EL (cell line): ENCODE results near the gene SPIRE1.
"Not testable (repeated sequence)": the region's sequence is repeated elsewhere in the genome, so short reads cannot be mapped to it uniquely, and the experiment has no call there.

Experiments used
- DNase-seq: peaks from one replicate; pipeline ENCODE4 v3.0.0-alpha.2; 2016

The SPIRE1 gene

GRCh38 chr18:12481915-12482314, 176.0 kb downstream of the SPIRE1 start:
- DNase-seq = not testable (repeated sequence)

DNA sequence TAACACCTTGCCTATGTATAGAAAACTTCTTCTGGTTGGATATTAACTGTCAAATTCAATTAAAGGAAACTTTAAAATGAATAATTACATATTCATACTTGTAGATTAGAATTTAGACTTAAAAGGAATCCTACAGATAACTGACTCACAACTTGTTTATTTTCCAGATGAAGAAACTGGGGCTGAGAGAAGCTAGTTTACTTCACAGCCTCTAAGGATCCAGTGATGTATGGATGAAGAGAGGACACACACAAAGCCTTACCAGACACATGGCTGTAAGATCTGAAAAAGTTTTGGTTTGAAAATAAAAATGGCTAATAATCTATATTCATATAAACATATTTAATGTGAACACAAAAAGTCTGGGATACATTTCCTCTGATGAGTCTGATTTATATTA, 177.9 kb downstream of the SPIRE1 start:
- DNase-seq = no peak

DNA sequence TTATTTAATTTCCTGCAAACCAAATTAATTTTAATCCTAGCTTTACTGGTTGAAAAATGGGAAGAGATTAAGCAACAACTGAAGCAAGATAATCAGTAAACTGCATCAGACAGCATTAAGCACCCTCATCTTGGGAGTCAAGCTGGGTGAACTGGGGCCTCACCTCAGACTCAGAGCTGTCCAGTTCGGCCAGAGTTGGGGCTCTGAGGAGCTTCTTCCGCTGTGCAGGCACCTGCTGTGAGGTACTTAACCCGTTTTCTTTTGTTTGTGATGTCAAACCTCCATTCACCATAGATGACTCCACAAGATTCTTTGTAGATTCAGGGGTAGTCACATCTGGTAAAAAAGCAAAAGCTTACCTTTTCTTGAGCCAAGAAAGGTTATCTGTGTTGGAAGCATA, 178.4 kb downstream of the SPIRE1 start:
- DNase-seq = no peak

DNA sequence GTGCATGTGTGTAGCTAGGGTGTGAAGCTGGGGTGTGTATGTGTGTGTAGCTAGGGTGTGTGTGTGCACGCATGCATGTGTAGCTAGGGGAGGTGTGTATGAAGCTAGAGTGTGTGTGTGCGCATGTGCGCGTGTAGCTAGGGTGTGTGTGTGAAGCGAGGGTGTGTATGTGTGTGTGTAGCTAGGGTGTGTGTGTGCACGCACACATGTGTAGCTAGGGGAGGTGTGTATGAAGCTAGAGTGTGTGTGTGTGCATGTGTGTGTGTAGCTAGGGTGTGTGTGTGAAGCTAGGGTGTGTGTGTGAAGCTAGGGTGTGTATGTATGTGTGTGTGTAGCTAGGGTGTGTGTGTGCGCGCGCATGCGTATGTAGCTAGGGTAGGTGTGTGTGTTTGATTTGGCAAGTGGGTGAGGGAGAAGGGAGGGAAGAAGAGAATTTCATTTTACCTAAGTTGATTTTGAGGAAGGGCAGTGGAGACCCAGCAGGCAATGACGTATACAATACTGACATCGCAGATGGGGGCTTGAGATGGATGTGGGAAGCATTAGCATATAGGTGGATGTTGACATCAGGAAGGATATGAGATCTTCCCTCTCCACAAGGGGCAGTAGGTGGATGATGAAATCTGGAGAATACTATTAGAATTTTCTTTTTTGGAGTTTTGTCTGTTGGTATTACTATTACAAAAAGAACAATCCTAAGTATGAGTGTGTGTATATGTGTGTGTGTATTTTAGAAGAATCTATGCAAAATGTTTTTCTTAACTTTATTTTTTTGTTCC, 179.4 kb downstream of the SPIRE1 start:
- DNase-seq = no peak

DNA sequence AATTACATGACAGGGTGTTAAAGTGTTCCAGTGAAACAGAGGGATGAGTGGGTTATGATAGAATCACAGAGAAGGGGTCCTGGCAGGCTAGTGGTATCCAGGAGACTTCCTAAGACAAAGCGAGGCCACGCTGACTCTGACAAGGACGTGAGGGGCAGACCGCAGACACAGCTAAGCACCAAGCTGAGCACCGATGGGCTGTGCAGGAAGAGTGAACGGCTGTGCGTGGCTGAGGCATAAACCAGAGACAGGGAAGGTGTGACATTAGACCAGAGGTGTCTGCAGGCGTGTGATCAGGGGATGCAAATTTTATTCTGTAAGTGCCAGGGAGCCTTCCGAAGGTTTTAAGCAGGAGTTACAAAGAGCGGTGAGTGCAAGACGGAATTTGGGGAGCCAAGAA, 180.3 kb downstream of the SPIRE1 start:
- no peak for DNase-seq

DNA sequence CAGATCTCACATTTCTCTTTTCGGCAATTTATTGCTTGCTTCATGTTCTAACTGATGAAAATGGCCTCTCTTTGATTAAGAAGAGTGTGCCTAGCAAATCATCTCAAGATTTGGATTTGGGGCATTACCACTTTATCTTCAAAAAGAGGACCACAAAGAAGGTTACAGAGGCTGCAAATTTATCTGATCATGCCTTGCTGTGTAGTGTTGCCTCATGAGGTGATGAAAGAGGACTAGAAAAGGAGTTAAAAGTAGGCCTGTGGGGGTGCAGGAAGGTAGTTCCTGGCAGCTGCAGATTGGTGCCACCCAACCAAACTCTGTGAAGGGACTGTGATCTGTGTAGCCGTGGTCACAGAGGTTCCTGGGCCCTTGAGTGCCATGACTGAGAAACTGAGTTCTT, 181.0 kb downstream of the SPIRE1 start:
- DNase-seq = no peak

- DNase-seq = no peak
Observed at GRCh38 chr18:12474876-12475275, 183.0 kb downstream of the SPIRE1 start.

DNA sequence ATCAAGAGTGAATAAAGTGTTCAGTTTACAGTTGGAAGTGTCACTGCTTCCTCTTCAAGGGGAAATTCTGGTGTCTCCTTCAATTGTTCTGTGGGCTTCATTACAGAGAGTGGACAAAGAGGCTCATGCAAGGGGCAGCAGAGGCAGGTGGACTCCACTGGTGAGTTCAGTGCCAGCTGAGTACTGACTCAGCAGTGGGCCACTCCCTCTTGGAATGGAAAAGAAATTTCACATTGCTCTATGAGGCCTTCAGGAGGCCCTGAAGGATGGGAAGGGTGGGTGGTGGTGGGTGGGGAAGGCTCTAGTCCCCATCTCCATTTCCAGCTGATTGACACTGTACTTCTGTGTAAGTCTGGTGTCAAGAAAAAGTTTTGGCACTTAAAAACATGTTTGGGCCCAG, 183.8 kb downstream of the SPIRE1 start:
- no peak for DNase-seq

DNA sequence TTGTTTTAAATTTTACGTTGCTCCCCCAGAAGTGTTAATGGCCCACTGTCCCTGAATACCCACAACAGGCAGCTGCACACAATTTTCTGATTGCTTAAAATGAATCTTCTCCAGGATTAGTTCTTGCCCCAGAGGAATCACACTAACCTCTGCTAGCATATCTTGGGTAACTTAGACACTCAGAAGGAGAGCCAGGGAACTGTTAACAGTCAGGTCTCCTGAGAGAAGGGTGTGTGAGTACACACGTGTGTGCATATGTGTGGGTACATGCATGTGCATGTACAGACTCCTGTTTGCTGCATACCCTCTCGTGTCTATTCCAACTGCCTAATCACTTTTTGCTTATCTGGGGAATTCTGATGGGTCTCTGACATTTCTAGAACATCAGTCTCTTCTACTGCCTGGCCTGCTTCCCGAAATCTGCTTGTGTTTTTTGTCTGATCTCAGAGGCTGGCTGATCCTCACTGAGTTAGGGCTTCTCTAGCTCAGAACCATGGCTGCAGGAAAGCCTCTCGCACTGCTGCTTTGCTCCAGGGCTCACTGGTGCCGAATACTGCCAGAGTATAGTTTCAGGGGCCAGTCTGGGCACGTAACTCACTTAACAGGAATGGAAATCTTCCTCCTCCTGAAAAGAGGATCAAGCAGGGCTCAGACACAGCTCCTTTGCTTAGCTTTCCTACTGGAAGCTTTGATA, 187.4 kb downstream of the SPIRE1 start:
- DNase-seq = no peak

GRCh38 chr18:12468445-12468844, 189.5 kb downstream of the SPIRE1 start:
- DNase-seq = no peak

DNA sequence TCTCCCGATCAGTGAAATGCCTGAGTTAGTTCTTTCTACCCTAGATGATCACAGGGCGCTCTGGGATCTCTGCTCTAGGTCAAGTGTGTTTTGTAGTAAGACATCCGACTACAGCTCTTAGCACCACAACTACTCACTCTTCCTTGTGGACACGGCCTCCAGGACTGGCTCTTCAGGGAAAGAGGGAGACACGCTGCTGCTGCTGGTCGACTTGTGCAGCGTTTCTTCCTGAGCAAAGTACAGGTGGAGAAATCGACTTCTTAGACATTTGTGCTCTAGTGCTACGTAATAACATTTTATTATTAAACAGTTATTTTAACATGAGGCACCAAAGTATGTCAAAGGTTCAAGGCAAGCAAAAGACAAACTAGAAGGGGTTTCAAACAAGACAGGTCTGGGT, 193.2 kb downstream of the SPIRE1 start:
- DNase-seq = no peak

DNA sequence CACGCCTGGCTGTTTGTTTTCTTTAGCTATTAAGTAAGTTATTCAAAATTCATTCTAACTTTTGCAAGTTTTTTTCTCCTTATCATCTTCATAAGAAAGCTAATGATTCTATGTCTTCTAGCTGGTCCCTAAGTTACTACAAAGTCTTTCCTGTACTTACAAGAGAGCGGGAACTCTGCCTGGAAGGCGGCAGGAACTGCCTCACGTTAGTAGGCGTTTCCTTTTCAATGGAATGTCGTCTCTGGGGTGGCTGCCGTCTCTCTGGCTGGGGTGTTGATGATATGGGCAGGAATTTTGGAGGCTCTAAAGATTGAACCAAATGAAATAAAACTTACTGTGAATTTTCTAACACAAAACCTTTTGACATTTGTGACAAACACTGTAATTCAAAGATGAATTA, 194.7 kb downstream of the SPIRE1 start:
- DNase-seq = no peak

DNA sequence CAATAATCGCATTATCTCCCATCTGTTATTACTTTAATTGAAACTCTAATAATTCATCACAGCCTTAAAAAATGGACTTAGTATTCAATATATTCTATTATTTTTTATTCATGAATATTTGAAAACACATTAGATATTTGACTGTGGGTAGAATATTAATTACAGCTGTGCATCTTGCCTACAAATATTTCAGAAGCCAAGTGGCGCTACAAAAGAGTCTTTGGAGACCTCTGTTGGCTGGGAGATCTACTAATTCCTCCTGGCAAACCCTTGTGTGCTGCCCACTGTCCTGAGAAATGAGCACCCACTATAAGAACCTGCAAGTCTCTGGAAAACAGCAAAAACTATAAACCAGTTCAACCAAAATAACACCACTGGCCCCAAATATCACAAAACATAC, 195.7 kb downstream of the SPIRE1 start:
- no peak for DNase-seq

DNA sequence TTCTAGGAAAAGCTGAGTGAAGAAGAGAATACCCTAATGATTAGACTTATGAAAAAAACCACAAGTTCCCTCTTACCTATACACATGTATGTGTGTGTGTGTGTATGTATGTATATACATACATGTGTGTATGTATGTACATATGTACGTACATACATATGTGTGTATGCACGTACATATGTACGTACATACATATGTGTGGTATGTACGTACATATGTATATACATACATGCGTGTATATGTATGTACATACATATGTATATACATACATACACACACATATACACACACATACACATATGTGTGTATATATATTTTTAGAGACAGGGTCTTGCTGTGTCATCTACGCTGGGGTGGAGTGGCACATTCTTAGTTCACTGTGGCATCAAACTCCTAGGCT, 196.6 kb downstream of the SPIRE1 start:
- no peak for DNase-seq

DNA sequence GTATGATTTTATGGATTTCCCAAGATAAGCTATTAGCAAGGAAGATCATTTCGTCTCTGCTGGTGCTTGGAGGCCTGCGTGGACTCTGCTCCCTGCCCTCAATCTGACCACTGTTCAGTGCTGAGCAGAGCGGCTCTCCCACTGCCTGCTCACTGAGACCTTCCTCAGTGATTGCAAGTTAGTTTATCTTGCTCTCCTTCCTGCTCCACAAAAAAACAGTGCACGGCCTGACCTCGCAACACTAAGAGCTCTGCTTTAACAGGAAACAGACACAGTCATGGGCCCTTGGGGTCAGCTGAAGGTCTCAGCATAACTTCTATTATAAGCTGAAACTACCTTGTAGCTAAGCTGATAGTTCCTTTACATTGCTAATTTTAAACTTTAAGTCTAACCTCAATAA, 197.0 kb downstream of the SPIRE1 start:
- no peak for DNase-seq

GRCh38 chr18:12458771-12459170, 199.1 kb downstream of the SPIRE1 start:
- DNase-seq = no peak

GRCh38 chr18:12456441-12456840, 201.5 kb downstream of the SPIRE1 start:
- DNase-seq = no peak

DNA sequence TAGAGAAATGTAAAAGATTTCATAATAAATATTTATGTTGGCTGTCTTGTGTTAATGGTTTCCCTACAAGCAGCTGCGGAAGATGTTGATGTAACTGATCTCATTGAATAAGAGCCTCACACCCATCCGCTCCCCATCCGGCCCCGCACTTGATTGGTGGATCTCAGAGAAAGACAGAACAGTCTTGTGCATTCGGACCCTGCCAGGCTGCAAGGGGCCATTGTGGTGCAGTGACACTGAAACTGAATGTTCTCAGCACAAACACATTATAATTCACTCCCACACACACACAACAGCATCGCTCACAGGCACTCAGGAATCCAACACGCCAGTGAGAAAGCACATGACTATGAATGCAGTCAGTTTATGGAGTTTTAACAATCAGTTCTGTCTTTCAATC, 202.4 kb downstream of the SPIRE1 start:
- DNase-seq = no peak

DNA sequence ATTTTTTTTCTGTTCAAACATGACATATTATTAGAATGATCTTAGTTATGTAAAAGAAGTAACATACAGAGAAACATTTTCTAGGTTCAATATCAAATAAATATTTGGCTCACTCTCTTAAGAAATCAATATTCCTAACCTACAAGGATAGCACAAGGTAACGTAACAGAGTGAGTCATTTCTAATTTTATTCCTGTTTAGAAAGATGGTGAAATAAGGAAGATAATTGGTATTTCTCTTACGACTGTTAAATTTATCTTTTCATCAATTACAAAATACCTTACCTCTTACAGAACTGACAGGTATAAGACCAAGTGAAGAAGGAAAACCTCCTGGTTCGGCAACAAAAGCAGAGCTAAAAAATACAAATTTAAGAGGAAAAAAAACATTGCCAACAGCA, 205.1 kb downstream of the SPIRE1 start:
- DNase-seq = no peak

GRCh38 chr18:12451428-12451827, 206.5 kb downstream of the SPIRE1 start:
- DNase-seq = no peak

GRCh38 chr18:12449051-12449785, 208.7 kb downstream of the SPIRE1 start:
- DNase-seq = no peak

- no peak for DNase-seq
Observed at GRCh38 chr18:12445554-12445953, 212.4 kb downstream of the SPIRE1 start.

DNA sequence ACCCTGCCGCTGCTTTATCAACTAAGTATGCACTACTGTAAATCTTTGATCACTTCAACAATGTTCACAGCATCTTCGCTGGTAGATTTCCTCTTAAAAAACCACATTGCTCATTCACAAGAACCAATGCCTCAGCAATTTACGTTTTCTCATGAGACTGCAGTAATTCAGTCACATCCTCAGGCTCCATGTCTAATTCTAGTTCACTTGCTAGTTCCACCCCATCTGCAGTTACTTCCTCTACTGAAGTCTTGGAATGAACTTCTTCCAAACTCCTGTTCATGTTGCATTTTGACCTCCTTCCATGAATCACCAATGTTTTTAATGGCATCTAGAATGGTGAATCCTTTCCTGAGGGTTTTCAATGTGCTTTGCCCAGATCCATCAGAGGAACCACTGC, 214.4 kb downstream of the SPIRE1 start:
- DNase-seq = no peak

GRCh38 chr18:12442946-12443345, 215.0 kb downstream of the SPIRE1 start:
- DNase-seq = peak; percentile 31
